IMR-90 (cell line): ENCODE measurements around the gene ANKRD13D. TPM values are rescaled to one million over a fixed set of nuclear protein-coding genes. Genes with fewer than 3 reads are reported as not detected.
A peak's percentile ranks its signal among the peaks of the same experiment; 100 is the strongest.

Source experiments
- ATAC-seq: fragments of 200-7000 bp; cut with Tn5 transposase; 2 replicates; pipeline ENCODE4 v1.9.1; 2020; ENCODE audit warnings: low read depth, mild to moderate bottlenecking, moderate library complexity
- BruUV-seq: library from RNA; stranded (reverse); fragments of 400-500 nt; replicated peaks from 2 replicates; lab custom pipeline; 2021; lab: Mats Ljungman, UMichigan
- CTCF ChIA-PET: fragments of 300-600 bp; formaldehyde crosslinking; extraction: SDS; loops from one replicate; lab custom pipeline; 2021; ENCODE audit warnings: antibody characterized with exemption; lab: Yijun Ruan, JAX
- POLR2A ChIA-PET: fragments of 300-600 bp; sonication (Branson Sonifier 250); formaldehyde crosslinking; loops from one replicate; lab custom pipeline; 2022; ENCODE audit warnings: antibody characterized with exemption; ENCODE audit not compliant: unreplicated experiment; lab: Charles Lee
- DNase-seq: peaks from one replicate; pipeline ENCODE4 v3.0.0; 2013
- H2AFZ ChIP-seq: replicated peaks from 2 replicates; pipeline ENCODE3; 2013; ENCODE audit warnings: low read length, mild to moderate bottlenecking; ENCODE audit not compliant: poor library complexity
- H2AK5ac ChIP-seq: 2 replicates; pipeline ENCODE4 v1.6.1; 2013; ENCODE audit warnings: low read depth, low read length, inconsistent platforms
- H2AK9ac ChIP-seq: replicated peaks from 2 replicates; pipeline ENCODE3; 2013; ENCODE audit warnings: mild to moderate bottlenecking, low read depth, low read length, moderate library complexity; ENCODE audit not compliant: poor library complexity
- H2BK120ac ChIP-seq: 2 replicates; pipeline ENCODE4 v1.6.1; 2013; ENCODE audit warnings: low read depth, low read length, inconsistent platforms
- H2BK15ac ChIP-seq: 3 replicates; pipeline ENCODE4 v1.6.1; 2013; ENCODE audit warnings: low read depth, low read length, inconsistent platforms
- H2BK20ac ChIP-seq: 2 replicates; pipeline ENCODE4 v1.6.1; 2013; ENCODE audit warnings: low read depth, mild to moderate bottlenecking, inconsistent platforms, low read length, moderate library complexity
- H2BK5ac ChIP-seq: 2 replicates; pipeline ENCODE4 v1.6.1; 2013; ENCODE audit warnings: mild to moderate bottlenecking, low read depth, low read length, inconsistent platforms; ENCODE audit not compliant: poor library complexity, severe bottlenecking
- H3K14ac ChIP-seq: replicated peaks from 2 replicates; pipeline ENCODE4 v1.6.1; 2013; ENCODE audit warnings: low read depth, low read length, inconsistent platforms
- H3K18ac ChIP-seq: 2 replicates; pipeline ENCODE4 v1.6.1; 2013; ENCODE audit warnings: low read depth, low read length, control low read depth
- H3K23ac ChIP-seq: 2 replicates; pipeline ENCODE4 v1.6.1; 2013; ENCODE audit warnings: low read depth, low read length, inconsistent platforms
- H3K27ac ChIP-seq: 2 replicates; pipeline ENCODE4 v1.5.1; 2013; ENCODE audit warnings: mild to moderate bottlenecking, control low read depth, low read length; ENCODE audit not compliant: insufficient read depth
- H3K27me3 ChIP-seq: 2 replicates; pipeline ENCODE4 v1.6.1; 2013; ENCODE audit warnings: low read length; ENCODE audit not compliant: control insufficient read depth, insufficient read depth
- H3K36me3 ChIP-seq: 2 replicates; pipeline ENCODE4 v1.6.1; 2013; ENCODE audit warnings: low read length, mixed read lengths; ENCODE audit not compliant: control insufficient read depth, insufficient read depth
- H3K4ac ChIP-seq: 2 replicates; pipeline ENCODE4 v1.6.1; 2013; ENCODE audit warnings: low read depth, low read length, inconsistent platforms
- H3K4me1 ChIP-seq: 2 replicates; pipeline ENCODE4 v1.6.1; 2013; ENCODE audit warnings: low read length, mixed read lengths; ENCODE audit not compliant: control insufficient read depth, insufficient read depth
- H3K4me2 ChIP-seq: 2 replicates; pipeline ENCODE4 v1.6.1; 2013; ENCODE audit warnings: low read depth, mild to moderate bottlenecking, control low read depth, low read length, moderate library complexity
- H3K4me3 ChIP-seq: 2 replicates; pipeline ENCODE4 v1.5.1; 2013; ENCODE audit warnings: low read depth, mild to moderate bottlenecking, control low read depth, low read length, moderate library complexity; ENCODE audit not compliant: insufficient read depth
- H3K56ac ChIP-seq: 2 replicates; pipeline ENCODE4 v1.6.1; 2013; ENCODE audit warnings: low read length, inconsistent platforms; ENCODE audit not compliant: insufficient read depth; ENCODE audit errors: extremely low read depth
- H3K79me1 ChIP-seq, 2 experiments: 2 replicates each; pipeline ENCODE4 v1.6.1; 2013; ENCODE audit warnings: low read length in 2 of 2, inconsistent platforms in 1 of 2, low read depth in 1 of 2
- H3K9ac ChIP-seq: 2 replicates; pipeline ENCODE4 v1.6.1; 2013; ENCODE audit warnings: low read depth, low read length, control low read depth
- H3K9me1 ChIP-seq: 2 replicates; pipeline ENCODE4 v1.6.1; 2013; ENCODE audit warnings: low read length, inconsistent platforms; ENCODE audit not compliant: insufficient read depth
- H3K9me3 ChIP-seq: 2 replicates; pipeline ENCODE4 v1.6.1; 2013; ENCODE audit warnings: low read length; ENCODE audit not compliant: control insufficient read depth, insufficient read depth
- H4K20me1 ChIP-seq: 2 replicates; pipeline ENCODE4 v1.6.1; 2013; ENCODE audit warnings: low read length, inconsistent platforms; ENCODE audit not compliant: insufficient read depth
- H4K5ac ChIP-seq: 2 replicates; pipeline ENCODE4 v1.6.1; 2013; ENCODE audit warnings: mild to moderate bottlenecking, low read depth, low read length, control low read depth
- H4K8ac ChIP-seq, 2 experiments: 2 replicates each; pipeline ENCODE4 v1.6.1; 2013; ENCODE audit warnings: low read depth in 2 of 2, low read length in 2 of 2, control low read depth in 1 of 2, inconsistent platforms in 1 of 2
- H4K91ac ChIP-seq: 2 replicates; pipeline ENCODE4 v1.6.1; 2013; ENCODE audit warnings: low read depth, low read length, inconsistent platforms; ENCODE audit not compliant: insufficient read depth
- BHLHE40 ChIP-seq: fragments of 150-350 bp; IDR thresholded peaks from 2 replicates; pipeline ENCODE4 v1.6.1; 2016; ENCODE audit warnings: mild to moderate bottlenecking, low read depth, low read length
- CHD1 ChIP-seq: IDR thresholded peaks from 2 replicates; pipeline ENCODE4 v1.6.1; 2012; ENCODE audit warnings: low read depth, low read length, improper control_type of control experiment
- CTCF ChIP-seq: conservative IDR thresholded peaks from 2 replicates; pipeline ENCODE4 v1.5.1; 2012; ENCODE audit warnings: mild to moderate bottlenecking, low read depth, low read length, improper control_type of control experiment
- NFE2L2 ChIP-seq: fragments of 150-350 bp; IDR thresholded peaks from 2 replicates; pipeline ENCODE4 v1.6.1; 2016; ENCODE audit warnings: low read depth, mild to moderate bottlenecking, low read length
- RAD21 ChIP-seq: IDR thresholded peaks from 2 replicates; pipeline ENCODE4 v1.6.1; 2012; ENCODE audit warnings: low read length, improper control_type of control experiment
- SMC3 ChIP-seq: fragments of 150-350 bp; IDR thresholded peaks from 2 replicates; pipeline ENCODE4 v1.6.1; 2016; ENCODE audit warnings: low read depth, mild to moderate bottlenecking, antibody characterized with exemption, low read length, moderate library complexity
- WGBS, 2 experiments: methylation state at CpG; one replicate each; pipeline versions ENCODE4 v1.1.5 to v1.1.7; 2013; ENCODE audit warnings: missing lambda C conversion rate in 2 of 2; ENCODE audit not compliant: insufficient read length in 1 of 2; ENCODE audit errors: extremely low coverage in 2 of 2; 5-methylcytosine and 5-hydroxymethylcytosine counted together
- dilution Hi-C: fragments of 300-500 bp; cut with HindIII; formaldehyde crosslinking; loops from one replicate; pipeline ENCODE4 v1.14.3; 2018; ENCODE audit warnings: low sequenced_read_pairs; ENCODE audit not compliant: unreplicated experiment
- in situ Hi-C: fragments of 300-500 bp; cut with MboI; formaldehyde crosslinking; loops from 3 replicates; pipeline ENCODE4 v1.14.3; 2019; ENCODE audit warnings: low sequenced_read_pairs, inconsistent platforms, mixed read lengths
- intact Hi-C: fragments of 100-400 bp; cut with micrococcal nuclease; formaldehyde crosslinking; loops from 2 replicates; pipeline ENCODE4 v1.10.0; 2022
- polyA plus RNA-seq, 3 experiments: library from polyadenylated mRNA; depleted of rRNA; stranded (reverse); fragments of >200 nt; gene quantifications; 2 replicates each; pipeline ENCODE4 v1.2.3, GENCODE V29; 2012; ENCODE audit warnings: low replicate concordance in 1 of 3
- total RNA-seq: library from RNA; depleted of rRNA; stranded (reverse); fragments of >200 nt; gene quantifications from 2 replicates; pipeline ENCODE4 v1.2.3, GENCODE V29; 2012

ANKRD13D gene
- total and polyA plus RNA-seq, 2 of the 4 experiments (the other 2 are of a cell fraction): 7.3 to 38.4 TPM

- peaks cover 38 to 55% of the 10 kb centered on the region in 2 experiments for H3K79me1 ChIP-seq
- no peak overlapping the region for H3K18ac ChIP-seq
- no peak overlapping the region for H3K56ac ChIP-seq
- DNase-seq: peak; percentile 36
- peak; percentile 56 for ATAC-seq
- no peak overlapping the region for H4K8ac ChIP-seq
- BruUV-seq: no TSS peak
- no peak overlapping the region for H3K4me2 ChIP-seq
- no peak overlapping the region for H3K9ac ChIP-seq
- no peak overlapping the region for H2AK5ac ChIP-seq
- no peaks in the 10 kb centered on the region for H3K9me3 ChIP-seq
- ChIA-PET CTCF (interaction anchor here (0.7 kb wide), 1 partner anchor 172 kb away, joined by 3 read pairs; no protein-coding TSS in a partner anchor), POLR2A (no interaction called here)
- H4K5ac ChIP-seq: no peak overlapping the region
- H3K9me1 ChIP-seq: peaks cover 4% of the 10 kb centered on the region; the same call in 1 of the 2 replicates
- H2BK20ac ChIP-seq: no peak overlapping the region
- dilution Hi-C loops (no loop called here), in situ Hi-C loops (no loop called here), intact Hi-C loops (no loop called here)
- no peak overlapping the region for H2AFZ ChIP-seq
- H4K91ac ChIP-seq: no peak overlapping the region
- H3K4me1 ChIP-seq: peaks cover 2% of the 10 kb centered on the region
- H2BK5ac ChIP-seq: no peak overlapping the region
- no peaks in the 10 kb centered on the region for H3K27me3 ChIP-seq
- no peak overlapping the region for H3K4ac ChIP-seq
- peaks cover 4% of the 10 kb centered on the region; the same call in 1 of the 2 replicates for H4K20me1 ChIP-seq
- no peak overlapping the region for H3K27ac ChIP-seq
- H2AK9ac ChIP-seq: no peak overlapping the region
- WGBS, 2 experiments: no CpG with 5 or more reads among the region's 4 CpGs
- H3K4me3 ChIP-seq: no peak overlapping the region
- no peak overlapping the region for H3K23ac ChIP-seq
- peak; percentile 38 for TF ChIP-seq CTCF
- TF ChIP-seq RAD21: peak; percentile 39
- no peak for TF ChIP-seq NFE2L2
- no peak for TF ChIP-seq BHLHE40
- no peak for TF ChIP-seq CHD1
- peak; percentile 28; the same call in 1 of the 2 replicates for TF ChIP-seq SMC3
- H2BK120ac ChIP-seq: no peak overlapping the region
- no peak overlapping the region for H3K14ac ChIP-seq
- no peak overlapping the region for H2BK15ac ChIP-seq
- H3K36me3 ChIP-seq: peaks cover 82% of the 10 kb centered on the region
Observed at GRCh38 chr11:67252831-67253239, 36.3 kb upstream of the ANKRD13D start.
